ENCODE measurements around the gene CRYL1.

CRYL1 gene

DNA sequence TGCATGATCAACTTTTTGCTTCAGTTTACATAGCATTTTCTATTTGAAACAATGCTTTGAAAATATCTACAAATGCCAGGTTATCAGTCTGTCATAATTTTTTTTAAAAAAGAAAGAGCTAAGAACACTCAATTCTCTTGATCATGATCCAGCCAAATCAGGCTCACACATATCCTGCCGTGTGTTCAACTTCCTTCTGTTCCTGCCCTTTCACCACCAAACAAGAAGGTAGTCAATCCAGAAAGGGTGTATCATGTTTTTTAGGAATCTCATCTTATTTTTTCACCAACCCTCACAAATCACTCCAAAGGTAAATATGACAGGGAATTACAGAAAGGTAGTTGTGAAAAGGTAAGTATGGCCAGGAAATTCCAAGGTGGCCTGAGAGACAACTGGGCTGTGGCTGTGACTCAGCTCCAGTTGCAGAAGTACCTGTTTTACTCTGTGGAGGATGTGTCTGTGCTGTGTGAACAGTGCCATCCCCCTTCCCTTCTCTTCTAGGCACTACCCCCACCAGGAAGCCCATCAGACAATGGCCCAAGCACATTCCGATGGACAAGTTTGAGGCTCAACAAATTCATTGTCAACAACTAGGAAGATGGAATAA lies 154.7 kb downstream of the CRYL1 start:
- no peak for DNase-seq (ENCODE audit: low spot score)

DNA sequence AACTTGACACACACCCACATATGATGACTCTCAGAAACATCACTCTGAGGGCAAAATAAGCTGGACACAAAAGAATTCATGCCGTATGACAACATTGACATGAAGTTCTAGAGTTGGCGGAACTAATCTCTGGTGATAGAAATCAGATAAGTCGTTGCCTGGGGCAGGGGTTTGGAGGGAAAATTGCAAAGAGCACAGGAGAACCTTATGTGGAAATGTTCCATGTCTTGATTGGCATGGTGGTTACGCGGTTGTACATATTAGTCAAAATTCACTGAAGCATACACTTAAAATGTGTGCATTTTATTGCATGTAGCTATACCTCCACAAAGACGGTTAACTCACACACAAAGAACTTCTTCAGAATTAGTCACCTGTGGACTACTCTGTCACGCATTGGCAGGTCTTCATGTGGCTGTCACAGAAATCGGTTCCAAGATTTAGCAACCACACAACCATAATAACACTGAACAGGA lies 155.7 kb downstream of the CRYL1 start:
- DNase-seq (ENCODE audit: low spot score) = no peak

DNA sequence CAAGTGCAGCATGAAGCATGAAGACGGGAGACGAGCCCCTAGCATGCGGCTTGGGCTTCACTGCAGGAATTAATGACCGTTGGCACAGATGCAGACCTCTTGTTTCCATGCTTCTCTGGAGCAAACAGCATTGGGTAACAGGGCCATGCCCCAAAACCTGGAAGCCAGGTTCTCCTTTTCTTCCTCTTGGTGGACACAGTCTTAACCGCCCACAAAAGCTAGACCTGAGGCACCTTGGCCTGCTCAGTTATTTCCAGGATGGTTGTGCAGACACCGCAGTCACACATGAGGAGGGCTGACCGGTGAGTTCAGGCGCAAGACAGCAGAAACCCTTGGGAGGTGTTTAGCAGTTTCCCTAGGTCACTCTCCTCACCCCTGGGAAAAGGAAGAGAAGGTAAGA lies 159.6 kb downstream of the CRYL1 start:
- DNase-seq (ENCODE audit: low spot score) = no peak

DNA sequence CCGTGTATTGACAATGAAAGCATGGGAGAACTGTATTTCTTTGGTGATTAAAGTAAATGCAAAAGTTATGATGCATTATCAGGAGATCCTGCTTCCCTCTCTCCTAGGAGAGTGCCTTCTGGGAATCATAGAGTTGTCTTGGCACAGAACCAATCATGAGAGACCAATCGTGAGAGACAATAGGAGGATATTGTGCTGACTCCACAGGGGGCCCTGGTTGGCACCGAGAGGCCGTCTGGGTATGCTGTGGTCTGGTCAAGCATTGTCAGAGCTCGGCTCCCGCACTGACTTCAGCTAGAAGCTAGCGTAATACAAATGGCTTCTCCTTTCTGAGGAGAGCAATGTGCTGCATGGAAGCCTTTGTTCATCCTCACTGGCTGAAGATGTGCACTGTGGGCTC lies 162.1 kb downstream of the CRYL1 start:
- no peak for DNase-seq (ENCODE audit: low spot score)

DNA sequence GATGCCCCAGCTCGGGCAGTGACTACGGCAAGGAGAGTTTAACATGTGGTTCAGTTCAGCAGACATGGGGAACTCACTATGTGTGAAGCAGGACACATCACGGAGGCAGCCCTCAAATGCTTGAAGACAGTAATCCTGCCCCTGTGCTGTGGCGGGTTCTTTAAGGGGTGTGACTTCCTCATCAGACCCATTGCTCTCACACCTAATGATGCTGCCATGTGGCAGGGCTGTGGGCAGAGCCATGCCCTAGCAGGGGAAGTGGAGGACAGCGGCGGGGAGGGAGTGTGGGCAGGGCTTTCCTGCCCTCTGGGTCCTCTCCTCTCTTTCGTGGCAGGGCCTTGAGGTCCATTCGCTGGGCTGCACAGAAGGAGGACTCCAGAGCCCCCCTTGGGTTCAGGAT lies 162.5 kb downstream of the CRYL1 start:
- DNase-seq (ENCODE audit: low spot score) = no peak

GRCh38 chr13:20362484-20363041 lies 163.1 kb downstream of the CRYL1 start:
- DNase-seq (ENCODE audit: low spot score) = no peak

DNA sequence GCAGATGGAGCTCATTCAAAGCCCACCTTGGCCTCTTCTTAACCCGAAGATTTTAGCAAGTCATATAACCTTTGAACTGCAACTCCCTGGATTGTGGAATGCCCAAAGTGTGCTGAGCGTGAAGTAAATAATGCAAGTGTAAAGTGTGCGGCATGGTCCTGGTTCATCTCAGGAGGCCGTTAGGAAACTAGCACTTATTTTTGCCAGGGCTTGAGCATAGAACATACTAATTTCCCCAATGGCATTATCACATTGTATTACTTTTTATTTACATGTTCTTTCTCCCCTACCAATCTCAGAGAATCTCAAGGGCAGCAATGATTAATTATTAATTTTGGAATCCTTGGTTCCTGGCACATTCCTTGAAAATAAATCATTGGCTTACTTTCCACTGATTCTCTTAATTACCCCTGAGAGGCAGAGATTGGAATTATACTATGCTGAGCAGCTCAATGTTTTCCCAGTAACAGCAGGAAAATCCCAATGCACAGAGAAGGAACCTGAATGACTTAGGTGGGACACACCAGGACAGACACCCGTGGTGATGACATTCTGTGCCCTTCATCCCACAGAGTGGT lies 164.7 kb downstream of the CRYL1 start:
- DNase-seq (ENCODE audit: low spot score) = no peak

GRCh38 chr13:20360041-20360491 lies 165.6 kb downstream of the CRYL1 start:
- no peak for DNase-seq (ENCODE audit: low spot score)

GRCh38 chr13:20359335-20359734 lies 166.3 kb downstream of the CRYL1 start:
- DNase-seq (ENCODE audit: low spot score) = no peak

DNA sequence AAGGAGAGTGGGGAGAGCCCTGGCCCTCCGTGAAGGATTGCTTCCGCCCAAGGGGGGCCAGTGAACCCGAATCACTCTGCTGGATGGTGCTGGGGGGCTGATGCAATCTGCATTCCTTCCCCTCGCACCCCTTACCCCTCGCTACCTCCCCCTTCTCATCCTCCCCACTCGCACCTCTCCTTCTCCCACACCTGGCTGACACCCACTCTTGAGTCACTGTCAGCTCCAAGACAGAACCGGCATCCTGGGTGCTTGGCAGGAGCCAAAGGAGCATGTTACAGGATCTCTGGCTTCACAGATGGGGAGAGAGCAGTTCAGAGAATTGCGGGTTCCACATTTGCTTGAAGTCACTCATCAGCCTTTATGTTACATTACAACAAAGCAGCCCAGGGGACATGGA lies 167.6 kb downstream of the CRYL1 start:
- no peak for DNase-seq (ENCODE audit: low spot score)

- no peak for DNase-seq (ENCODE audit: low spot score)
Observed at GRCh38 chr13:20356444-20356843, 169.2 kb downstream of the CRYL1 start.

- DNase-seq (ENCODE audit: low spot score) = no peak
Observed at GRCh38 chr13:20354722-20355121, 170.9 kb downstream of the CRYL1 start.

DNA sequence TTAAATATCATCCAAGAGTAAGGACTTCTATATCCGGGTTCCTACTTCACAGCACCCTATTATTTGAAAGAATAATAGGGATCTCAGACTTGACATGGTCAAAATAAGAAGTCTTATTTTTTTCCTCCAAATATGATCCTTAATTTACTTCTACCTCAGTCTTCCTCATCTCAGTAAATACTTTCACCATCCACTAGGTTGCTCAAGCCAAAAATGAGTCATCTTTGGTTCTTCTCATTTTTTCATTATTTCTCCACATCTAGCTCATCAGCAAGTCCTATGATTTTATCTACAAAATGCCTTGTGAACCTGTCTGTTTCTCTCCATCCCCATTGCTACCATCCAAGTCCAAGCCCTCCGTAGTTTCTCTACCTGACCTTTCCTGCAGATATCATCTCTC lies 171.7 kb downstream of the CRYL1 start:
- no peak for DNase-seq (ENCODE audit: low spot score)

Data from HuH-7 (cell line).